Measurements from ENCODE around the gene DNAI4. TPM values are rescaled to one million over a fixed set of nuclear protein-coding genes. Genes with fewer than 3 reads are reported as not detected.

Gene DNAI4
- total RNA-seq, 1 donor from 2014 or later = 14.3 TPM

- H3K27ac Mint-ChIP-seq = no peak overlapping the region
- no peaks in the 10 kb centered on the region for H3K27me3 Mint-ChIP-seq
- TF ChIP-seq, protein P1, sequence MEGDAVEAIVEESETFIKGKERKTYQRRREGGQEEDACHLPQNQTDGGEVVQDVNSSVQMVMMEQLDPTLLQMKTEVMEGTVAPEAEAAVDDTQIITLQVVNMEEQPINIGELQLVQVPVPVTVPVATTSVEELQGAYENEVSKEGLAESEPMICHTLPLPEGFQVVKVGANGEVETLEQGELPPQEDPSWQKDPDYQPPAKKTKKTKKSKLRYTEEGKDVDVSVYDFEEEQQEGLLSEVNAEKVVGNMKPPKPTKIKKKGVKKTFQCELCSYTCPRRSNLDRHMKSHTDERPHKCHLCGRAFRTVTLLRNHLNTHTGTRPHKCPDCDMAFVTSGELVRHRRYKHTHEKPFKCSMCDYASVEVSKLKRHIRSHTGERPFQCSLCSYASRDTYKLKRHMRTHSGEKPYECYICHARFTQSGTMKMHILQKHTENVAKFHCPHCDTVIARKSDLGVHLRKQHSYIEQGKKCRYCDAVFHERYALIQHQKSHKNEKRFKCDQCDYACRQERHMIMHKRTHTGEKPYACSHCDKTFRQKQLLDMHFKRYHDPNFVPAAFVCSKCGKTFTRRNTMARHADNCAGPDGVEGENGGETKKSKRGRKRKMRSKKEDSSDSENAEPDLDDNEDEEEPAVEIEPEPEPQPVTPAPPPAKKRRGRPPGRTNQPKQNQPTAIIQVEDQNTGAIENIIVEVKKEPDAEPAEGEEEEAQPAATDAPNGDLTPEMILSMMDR (IDR thresholded peaks at IDR 0.05; ENCODE audit: unreplicated experiment) = no peak
- peaks cover 12% of the 10 kb centered on the region for H3K36me3 Mint-ChIP-seq (ENCODE audit: insufficient read depth)
- peaks cover 5% of the 10 kb centered on the region for H3K4me1 Mint-ChIP-seq (ENCODE audit: low read depth)
- no peaks in the 10 kb centered on the region for H3K9me3 Mint-ChIP-seq (ENCODE audit: low read depth)
- H3K4me3 Mint-ChIP-seq (ENCODE audit: low read depth) = no peak overlapping the region
- DNase-seq (ENCODE audit: low spot score, unreplicated experiment) = no peak
Observed at GRCh38 chr1:66951513-66951912, 26.9 kb upstream of the DNAI4 start.

DNA sequence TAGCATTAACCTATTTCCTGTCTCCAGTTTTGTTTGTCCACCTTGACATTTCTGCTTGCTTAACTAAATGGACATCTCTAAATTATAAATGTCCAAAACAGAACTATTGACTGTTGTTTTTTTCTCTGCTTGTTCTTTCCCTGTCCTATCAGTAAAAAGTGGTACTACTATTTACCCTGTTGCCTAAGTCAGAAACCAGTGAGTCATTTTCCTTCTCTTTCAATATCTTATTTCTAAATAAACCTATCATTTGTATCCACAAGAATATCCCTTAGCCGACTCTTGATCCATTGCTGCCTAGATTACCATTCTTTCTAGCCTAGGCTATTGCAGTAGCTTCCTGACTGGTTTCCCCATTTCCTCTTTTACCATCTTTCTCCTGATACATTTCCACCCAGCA is 22.6 kb upstream of the DNAI4 start:
- H3K27me3 Mint-ChIP-seq = no peaks in the 10 kb centered on the region
- no peak overlapping the region for H3K4me3 Mint-ChIP-seq (ENCODE audit: low read depth)
- peaks cover 7% of the 10 kb centered on the region for H3K4me1 Mint-ChIP-seq (ENCODE audit: low read depth)
- peak overlapping the region; percentile 5 for H3K27ac Mint-ChIP-seq
- no peaks in the 10 kb centered on the region for H3K9me3 Mint-ChIP-seq (ENCODE audit: low read depth)
- DNase-seq (ENCODE audit: low spot score, unreplicated experiment) = no peak
- peaks cover 9% of the 10 kb centered on the region for H3K36me3 Mint-ChIP-seq (ENCODE audit: insufficient read depth)
- TF ChIP-seq, protein P1 (IDR thresholded peaks at IDR 0.05; ENCODE audit: unreplicated experiment) = no peak

DNA sequence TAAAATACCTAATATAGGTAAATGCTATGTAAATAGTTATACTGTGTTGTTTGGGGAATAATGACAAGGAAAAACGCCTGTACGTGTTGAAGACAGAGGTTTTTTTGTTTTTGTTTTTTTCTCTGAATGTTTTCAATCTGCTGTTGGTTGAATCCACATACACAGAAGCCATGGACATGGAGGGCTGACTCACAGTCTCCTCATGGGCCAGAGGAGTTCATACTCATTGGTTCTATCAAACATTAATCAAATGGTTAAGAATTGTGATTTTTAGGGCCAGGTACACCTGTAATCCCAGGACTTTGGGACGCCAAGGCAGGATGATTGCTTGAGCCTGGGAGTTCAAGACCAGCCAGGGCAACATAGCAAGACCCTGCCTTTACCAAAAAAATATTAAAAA is 20.7 kb upstream of the DNAI4 start:
- Mint-ChIP-seq H3K4me1 (ENCODE audit: low read depth) (peaks cover 7% of the 10 kb centered on the region), H3K4me3 (ENCODE audit: low read depth) (no peak overlapping the region), H3K27ac (no peak overlapping the region), H3K36me3 (ENCODE audit: insufficient read depth) (peaks cover 9% of the 10 kb centered on the region), H3K27me3 (no peaks in the 10 kb centered on the region), H3K9me3 (ENCODE audit: low read depth) (no peaks in the 10 kb centered on the region)
- no peak for DNase-seq (ENCODE audit: low spot score, unreplicated experiment)
- TF ChIP-seq, protein P1 (IDR thresholded peaks at IDR 0.05; ENCODE audit: unreplicated experiment) = no peak

GRCh38 chr1:66944330-66945274 is 19.9 kb upstream of the DNAI4 start:
- TF ChIP-seq, protein P1 (IDR thresholded peaks at IDR 0.05; ENCODE audit: unreplicated experiment) = no peak
- Mint-ChIP-seq H3K4me1 (ENCODE audit: low read depth) (peaks cover 7% of the 10 kb centered on the region), H3K27ac (no peak overlapping the region), H3K27me3 (no peaks in the 10 kb centered on the region), H3K4me3 (ENCODE audit: low read depth) (no peak overlapping the region), H3K9me3 (ENCODE audit: low read depth) (no peaks in the 10 kb centered on the region), H3K36me3 (ENCODE audit: insufficient read depth) (peaks cover 9% of the 10 kb centered on the region)
- no peak for DNase-seq (ENCODE audit: low spot score, unreplicated experiment)

GRCh38 chr1:66943361-66943969 is 18.8 kb upstream of the DNAI4 start:
- TF ChIP-seq, protein P1 (IDR thresholded peaks at IDR 0.05; ENCODE audit: unreplicated experiment) = no peak

More at GRCh38 chr1:66943361-66943969, 18.8 kb upstream of the DNAI4 start:
- H3K4me3 Mint-ChIP-seq (ENCODE audit: low read depth) = no peak overlapping the region
- no peak for DNase-seq (ENCODE audit: low spot score, unreplicated experiment)
- no peaks in the 10 kb centered on the region for H3K9me3 Mint-ChIP-seq (ENCODE audit: low read depth)
- H3K36me3 Mint-ChIP-seq (ENCODE audit: insufficient read depth) = peaks cover 9% of the 10 kb centered on the region
- peaks cover 7% of the 10 kb centered on the region for H3K4me1 Mint-ChIP-seq (ENCODE audit: low read depth)
- no peaks in the 10 kb centered on the region for H3K27me3 Mint-ChIP-seq
- H3K27ac Mint-ChIP-seq = no peak overlapping the region

Measured in progenitor cell of endocrine pancreas (in vitro differentiated cells).